Eye (tissue), 1 donor: Measurements from ENCODE around the gene COL6A1.
A peak's percentile ranks its signal among the peaks of the same experiment; 100 is the strongest.

Source experiments
- DNase-seq: peaks from one replicate; pipeline ENCODE4 v3.0.0-alpha.2; 2015

Gene COL6A1

DNA sequence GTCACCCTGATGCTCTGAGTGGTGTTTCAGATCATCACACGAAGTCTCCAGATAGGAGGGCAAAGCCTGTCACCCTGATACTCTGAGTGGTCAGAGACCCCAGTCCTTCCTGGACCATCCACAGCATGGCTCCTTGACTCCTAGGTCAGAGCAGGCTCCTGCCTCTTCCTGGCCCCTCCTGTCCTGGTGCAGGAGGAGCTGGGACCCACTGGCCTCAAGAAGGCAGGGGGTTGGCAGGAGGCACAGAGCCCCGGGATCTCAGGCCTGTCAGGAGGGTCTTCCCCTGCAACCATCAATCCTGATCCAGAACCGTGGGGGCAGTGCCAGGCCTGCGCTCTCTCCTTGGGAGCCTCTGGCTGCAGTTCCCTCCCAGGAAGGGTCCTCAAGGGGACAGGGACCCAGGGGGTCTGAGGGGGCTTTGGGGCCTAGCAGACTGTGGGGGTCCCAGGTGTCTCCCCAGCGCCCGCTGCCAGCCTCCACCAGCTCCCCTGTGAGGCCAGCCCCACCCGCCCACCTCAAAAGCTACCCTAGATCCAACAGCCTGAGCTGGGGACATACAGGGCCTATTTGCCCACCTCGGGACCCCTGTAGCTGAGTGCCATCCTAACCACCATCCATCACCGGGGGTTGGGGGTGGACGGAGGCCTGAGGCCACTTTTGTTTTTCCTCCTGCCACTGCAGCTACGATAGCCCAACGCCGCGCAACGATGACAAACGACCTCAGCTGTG is 27.5 kb downstream of the COL6A1 start:
- no peak for DNase-seq

DNA sequence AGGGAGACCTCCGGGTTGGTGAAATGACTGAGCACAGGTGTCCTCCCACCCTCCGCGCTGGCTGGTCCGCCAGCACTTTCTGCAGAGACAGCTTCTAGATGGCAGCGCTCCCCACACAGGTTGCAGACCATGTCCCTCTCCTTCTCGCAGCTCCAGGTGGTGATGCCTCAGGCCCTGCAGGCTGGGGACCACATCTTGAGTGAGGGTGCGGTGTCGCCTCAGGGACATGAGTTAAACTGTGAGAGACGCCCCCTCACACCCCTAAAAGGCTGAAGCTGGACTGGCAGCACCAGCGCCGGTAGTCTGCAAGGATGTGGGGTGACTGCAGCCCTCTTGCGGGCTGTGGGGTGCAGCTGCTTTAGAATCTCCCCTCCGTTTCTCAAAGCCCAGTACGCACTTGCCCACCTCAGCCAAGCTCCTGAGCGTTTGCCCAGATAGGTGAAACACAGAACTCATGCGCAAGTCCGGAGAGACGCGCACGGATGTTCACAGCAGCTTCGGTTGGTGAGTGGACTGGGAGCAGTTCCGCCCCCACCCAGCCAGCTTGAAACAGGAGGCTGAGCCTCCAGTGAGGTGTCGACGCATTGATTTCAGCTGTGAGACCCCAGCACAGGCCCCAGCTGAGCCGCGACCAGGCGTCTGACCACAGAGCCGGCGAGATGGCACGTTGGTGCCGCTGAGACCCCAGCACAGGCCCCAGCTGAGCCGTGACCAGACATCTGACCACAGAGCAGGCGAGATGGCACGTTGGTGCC is 28.6 kb downstream of the COL6A1 start:
- DNase-seq = no peak

DNA sequence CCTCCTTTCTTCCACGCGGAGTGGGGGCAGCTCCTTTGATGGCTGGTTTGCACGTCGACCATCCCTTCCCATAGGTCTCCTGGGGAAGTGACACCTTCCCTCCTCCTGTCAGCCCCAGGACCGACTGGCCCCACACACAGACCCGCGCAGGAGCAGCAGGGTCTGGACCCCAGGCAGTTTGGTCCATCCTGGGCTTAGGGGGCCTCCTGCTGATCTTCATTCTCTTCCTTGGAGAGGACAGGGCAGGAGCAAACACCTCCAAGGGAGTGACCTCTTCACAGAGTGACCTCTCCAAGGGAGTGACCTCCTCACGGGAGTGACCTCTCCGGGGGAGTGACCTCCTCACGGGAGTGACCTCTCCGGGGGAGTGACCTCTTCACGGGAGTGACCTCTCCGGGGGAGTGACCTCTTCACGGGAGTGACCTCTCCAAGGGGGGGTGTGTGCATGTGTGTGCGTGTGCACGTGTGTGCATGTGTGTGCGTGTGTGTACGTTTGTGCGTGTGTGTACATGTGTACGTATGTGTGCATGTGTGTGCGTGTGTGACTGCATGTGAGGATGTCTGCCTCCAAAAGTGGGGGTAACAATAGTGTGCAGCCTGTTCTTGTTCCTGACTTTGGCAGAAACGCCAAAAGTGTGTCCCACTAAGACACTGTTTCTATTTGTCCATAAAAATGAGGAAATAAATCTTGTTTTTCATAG is 29.8 kb downstream of the COL6A1 start:
- no peak for DNase-seq

DNA sequence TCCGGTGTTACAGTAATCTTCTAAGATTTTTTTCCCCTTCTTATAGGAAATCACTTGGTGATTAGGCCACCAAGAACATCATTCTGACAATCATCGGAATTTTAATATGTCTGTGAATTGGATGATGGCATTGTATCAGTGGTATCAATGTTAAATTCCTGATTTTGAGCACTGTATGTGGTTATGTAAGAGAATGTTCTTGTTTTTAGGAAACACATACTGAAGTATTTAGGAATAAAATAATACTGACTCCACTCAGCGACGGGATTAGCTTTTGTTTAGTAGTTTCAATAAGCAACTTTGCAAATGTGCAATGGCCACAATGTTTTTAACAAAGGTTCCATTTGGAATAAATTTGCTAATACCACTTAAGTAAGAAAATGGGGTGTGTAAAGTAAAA is 30.6 kb downstream of the COL6A1 start:
- no peak for DNase-seq

DNA sequence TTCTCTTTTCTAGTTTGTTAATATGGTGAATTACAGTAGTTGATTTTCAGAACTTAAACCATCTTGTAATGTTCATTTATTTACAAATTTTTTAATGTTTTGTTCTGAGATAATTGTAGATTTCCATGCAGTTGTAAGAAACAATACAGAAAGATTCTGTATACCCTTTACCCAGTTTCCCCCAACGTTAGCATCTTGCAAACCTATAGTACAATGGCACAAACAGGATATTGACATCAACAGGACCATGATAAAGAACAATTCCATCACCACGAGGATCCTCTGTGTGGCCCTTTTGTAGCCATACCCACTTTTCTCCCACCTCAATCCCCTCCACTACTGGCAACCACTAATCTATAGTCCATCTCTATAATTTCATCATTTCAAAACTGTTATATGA is 33.3 kb downstream of the COL6A1 start:
- DNase-seq = no peak

DNA sequence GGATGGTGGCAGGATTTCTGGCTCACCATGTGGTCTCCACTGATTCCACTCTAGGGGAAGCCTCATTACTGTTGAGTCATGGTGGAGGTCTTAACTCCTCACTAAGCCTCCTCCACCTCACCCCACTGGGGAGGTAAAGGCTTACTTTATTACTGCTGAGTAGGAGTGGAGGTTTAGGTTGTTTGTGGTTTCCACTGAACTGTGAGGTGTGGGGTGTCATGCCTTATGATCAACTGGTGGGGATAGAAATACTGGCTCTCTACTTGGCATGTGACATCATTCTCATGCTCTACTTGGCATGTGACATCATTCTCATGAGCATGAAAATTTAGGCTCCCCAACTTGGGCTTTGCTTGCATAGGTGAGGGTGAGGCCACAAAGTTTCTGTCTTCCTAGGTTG is 35.6 kb downstream of the COL6A1 start:
- no peak for DNase-seq

DNA sequence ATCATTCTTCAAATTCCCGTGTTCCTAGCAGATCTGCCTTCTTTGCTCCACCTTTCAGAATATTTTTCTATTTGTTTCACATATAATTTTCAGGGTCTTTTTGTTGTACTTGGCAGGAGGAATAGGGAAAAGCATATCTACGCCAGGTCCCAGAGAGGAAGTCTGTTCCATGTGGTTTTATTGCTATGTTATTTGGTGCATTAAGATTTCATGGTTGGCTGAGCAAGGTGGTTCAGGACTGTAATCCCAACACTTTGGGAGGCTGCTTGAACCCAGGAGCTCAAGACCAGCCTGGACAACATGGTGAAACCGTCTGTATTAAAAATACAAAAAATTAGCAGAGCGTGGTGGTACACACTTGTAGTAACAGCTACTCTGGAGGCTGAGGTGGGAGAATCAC is 36.1 kb downstream of the COL6A1 start:
- DNase-seq = no peak

DNA sequence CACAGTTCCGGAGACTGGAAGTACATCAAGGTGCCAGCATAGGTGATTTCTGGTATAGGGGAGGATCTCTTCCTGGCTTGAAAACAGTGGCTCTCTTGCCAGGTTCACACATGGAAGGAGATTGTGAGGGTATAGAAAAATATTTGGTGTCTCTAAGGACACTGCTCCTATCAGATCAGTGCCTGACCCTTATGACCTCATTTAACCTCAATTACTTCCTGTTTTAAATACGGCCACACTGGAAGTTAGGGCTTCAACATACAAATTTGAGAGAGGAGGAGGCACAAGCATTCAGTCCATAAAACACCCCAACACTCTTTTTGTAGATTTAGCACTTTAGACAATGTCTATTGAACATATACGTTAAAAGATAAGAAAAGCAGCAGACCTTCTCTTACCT is 37.0 kb downstream of the COL6A1 start:
- DNase-seq = no peak

DNA sequence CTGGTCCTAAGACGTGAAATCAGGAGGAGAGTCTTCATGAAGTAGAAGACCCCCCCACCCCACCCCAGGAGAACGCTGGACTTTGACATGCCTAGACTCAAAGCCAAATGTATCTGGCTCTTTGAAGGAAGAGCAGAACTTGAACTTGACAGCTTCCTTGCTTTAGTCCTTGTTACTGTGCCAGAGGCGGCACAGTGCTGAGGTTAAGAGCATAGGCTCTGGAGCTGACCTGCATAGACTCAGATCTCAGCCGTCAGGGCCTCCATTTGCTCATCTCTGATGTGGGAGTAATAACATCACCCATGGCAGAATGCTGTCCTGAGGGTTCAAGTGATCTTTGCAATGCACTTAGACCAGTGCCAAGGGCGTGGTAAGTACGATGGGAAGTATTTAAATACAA is 39.0 kb downstream of the COL6A1 start:
- DNase-seq = no peak

DNA sequence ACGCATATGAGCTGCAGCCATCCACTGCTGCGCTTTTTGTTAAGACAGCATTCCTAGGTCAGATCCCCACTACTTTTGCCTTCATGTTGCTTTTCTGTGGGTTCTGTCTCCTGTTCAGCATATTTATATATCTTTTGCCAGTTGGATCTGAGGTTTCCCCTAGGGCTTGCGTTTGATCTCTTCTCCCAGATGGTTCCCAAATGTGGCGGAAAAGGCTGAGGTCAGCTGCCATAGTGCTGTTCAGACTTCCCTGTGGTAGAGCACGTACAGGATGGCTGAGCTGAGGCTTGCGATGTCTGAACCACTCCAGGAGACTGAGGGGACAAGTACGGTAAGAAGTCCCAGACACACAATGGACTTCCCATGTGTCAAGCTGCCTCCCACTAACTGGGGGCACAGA is 39.8 kb downstream of the COL6A1 start:
- no peak for DNase-seq

DNA sequence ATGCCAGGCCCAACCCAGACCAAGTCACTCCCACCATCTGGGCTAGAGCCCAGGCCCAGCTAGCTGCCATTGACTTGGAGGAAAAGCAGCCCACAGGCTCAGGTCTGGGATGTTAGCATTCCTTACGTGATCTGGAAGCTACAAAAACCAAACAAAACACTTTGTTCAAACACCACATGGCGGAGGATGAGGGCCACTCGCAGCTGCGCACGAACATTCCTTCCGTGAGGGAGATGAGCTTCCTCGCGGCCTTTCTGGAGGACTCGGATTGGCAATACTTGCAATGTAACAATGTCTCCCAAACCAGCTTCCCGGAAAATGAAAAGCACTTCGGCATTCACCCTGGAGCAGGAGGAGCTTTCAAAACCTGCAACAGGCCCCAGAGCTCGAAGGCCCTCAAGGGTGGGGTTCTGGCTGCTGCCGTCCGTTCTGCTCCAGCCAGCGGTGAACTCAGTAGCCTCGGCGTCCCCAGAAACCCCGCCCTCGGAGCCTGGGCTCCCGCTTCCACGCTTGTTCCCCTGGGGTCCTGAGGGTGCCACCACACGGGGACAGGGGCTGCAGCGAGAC is 40.5 kb downstream of the COL6A1 start:
- DNase-seq = peak; percentile 30

DNA sequence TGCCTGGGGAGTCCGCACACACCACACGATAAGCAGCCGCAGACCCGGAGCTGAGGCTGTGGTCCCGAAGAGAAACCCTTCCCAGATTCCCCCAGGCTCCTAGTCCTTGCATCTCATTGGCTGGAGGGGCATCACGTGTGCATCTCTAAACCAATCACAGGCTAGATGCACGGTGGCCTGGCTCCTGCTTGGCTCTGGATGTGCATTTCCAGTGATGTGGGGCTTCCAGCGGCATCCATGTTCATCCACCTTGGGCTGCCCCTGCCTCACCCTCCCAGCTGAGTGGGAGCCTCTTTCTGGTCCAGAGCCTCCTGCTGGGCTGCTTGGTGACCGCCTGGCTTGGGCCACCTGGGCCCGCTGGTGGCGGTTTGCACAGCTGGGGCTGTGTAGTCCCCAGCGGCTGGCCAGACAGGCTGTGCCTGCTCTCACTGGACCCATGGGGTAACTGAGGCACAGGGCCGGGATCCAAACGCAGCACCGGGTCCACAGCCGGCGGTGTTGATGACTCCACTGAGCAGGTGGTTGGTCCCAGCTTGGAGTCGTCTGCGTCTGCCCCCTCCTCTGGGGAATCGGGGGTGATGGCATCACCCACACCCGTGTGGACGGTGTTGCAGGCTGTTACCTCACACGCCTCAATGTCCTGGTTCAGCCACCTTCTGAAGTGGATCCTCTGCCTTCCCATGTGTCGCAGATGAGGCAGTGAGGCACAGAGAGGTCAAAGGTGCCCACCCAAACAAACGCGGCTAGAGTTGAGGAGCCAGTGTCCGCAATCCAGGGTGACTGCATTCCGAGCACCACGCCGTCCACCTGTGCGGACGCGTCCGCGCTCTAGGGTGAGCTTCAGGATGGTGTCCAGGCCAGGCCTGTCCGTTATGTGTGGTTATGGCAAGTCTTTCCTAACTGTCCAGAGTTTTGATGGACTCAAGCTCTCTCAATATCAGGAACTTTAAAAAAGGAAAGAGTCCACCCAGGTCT is 41.3 kb downstream of the COL6A1 start:
- no peak for DNase-seq

DNA sequence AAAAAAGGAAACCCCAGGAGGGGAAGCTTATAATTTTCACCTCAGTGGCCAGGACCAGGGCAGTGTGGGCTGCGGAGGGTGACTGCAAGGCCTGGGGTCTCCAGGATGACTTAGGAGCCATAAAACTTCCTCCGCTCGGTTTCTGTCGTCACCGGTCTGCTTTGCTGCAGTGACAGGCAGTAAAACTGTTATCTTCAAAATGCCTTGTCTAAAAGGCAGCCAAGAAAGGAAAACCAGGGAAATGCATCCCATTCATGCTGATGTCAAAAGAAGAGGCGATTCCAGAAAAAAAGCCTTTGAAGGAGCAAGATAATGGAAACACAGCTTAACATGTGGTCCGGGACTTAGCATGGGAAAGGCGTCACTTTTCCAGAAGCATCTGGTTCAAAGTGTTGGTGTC is 42.0 kb downstream of the COL6A1 start:
- no peak for DNase-seq

DNA sequence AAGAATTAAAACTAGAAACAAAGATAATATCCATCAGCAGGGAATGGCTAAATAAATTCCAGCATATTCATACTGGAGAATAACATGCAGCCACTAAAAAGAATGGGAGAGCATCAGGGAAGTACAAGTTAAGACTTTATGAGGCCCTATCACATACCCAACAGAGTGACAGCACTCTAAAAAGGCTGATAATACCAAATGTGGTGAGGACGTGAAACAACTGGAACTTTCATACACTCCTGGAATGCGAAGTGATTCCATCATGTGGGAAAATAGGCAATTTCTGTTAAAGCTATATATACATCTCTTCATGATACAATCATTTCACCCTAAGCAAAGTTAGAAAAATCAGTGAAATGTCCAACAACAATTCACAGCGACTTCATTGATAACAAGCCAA is 42.6 kb downstream of the COL6A1 start:
- DNase-seq = no peak

DNA sequence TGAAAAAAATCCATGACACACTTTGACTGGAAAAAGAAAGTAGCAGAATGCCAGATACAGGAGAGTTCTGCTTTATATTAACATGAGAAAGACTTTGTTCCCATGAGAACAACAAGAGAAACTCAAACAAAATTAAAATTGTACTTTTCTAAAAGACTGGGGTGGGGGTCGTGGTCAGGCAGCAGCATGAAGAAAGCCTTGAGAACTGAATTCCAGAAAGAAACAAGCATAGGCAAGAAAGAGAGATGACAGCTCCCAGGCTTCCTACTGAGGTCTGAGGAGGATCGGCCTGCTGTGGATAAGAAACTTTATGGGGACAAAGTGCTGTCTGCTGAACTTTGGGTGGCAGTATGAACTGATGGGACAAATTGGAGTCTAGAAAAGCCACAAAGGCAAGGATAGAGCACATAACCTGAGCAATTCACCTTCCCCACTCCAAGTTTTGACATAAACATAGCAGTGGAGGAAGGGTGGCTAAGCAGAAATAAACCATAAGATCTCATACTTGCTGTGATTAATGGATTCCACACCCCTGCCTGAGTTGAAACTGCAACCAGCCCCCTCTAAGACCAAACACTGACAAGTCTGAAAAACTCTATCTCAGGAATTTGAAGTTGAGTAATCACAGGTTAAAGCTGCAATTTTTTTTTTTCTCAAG is 43.7 kb downstream of the COL6A1 start:
- DNase-seq = peak; percentile 46

DNA sequence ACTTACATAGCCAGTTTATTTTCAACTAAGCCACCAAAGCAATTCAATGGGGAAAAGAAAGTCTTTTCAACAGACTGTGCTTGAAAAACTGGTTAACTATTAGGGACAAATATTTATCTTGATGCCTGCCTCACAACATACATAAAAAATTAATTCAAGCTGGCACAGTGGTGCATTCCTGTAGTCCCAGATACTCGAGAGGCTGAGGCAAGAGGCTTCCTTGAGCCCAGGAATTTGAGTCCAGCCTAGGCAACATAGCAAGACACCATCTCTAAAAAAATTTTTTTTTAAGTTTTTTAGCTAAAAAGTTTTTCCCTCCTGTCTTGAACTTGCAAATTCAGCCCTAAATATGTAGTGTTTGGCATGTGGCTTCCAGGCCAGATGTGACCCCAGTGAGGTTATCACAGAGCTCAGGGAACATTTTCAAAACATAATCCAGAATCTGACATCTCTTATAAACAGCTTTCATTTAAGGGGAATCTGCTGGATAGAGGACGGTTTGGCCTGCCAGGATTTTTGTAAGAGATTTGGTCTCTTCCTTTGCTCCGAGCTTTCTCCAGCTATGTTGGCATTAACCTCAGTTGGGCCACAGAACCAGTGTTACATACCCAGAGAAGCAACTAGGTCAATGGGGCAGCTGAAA is 46.4 kb downstream of the COL6A1 start:
- DNase-seq = no peak

DNA sequence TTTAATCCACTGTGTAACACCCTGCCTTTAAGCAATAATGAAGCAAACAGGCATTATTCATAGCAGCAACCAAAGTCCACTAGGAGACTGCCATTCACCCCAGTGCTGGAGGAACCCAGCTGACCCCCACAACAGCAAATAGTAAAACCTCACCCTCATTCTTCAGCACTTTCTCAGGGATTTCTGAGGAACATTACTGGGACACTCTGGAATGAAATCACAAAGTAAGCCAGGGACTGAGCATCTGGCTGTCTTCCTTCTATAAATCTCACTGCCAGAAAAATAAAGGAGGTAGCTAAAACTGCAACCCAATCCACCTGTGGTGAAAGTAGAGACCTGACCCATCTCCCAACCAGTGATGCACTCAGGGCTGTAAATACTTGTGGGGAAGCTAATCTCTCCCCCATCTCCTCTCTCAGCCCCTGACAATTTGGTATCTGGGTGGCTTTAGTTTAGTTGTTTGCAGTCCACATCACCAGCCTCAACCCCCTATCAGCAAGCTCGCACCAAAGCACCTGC is 47.1 kb downstream of the COL6A1 start:
- DNase-seq = no peak

DNA sequence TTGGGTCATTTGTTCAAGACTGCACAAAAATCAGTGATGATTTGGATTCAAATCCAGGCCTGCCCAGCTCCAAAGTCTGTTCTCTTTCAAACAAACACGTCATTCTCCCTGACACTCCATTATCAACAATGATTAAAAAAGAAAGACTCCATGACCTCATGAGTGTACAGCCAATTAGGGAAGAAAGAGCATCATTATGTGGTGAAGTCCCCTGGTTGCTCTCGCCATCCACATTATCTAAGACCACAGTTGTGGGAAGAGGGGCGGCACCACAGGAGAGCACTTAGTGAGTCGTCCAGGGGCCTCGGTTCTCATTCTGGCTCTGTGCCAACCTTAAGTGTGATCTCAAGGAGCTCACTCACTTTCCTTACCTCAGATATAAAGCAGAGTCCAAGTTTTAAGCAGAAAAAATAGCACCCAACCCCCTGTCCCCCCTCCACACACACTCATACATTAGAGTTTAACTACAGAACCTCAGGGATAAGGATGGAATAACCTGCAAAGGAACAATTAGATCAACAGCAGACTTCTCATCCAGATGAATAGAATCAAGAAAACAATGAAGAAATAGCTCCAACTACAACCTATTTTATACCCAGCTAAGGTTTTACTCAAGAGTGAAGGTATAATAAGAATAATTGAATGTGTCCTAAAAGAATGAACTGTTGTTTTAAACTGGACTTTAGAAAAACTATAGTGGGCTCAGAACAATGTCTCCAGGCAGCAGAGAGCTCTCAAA is 47.8 kb downstream of the COL6A1 start:
- DNase-seq = no peak

DNA sequence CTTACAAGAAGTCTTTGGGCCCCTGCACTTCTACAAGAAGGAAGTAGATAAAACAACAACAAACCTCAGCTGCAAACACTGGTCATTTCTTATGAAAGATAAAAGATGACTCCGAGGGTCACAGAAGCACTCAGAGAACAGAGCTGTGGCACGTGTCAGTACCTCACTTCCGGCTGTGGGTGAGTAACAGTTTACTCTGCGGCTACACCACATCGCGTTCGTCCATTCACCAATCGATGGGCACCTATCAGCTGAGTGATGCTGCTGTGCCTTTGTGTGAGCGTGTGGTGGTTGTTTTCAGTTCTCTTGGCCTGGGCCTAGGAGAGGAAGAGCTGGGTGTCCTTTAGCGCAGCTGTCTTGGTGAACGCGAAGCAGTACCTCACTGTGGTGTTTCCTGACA is 49.9 kb downstream of the COL6A1 start:
- DNase-seq = no peak

DNA sequence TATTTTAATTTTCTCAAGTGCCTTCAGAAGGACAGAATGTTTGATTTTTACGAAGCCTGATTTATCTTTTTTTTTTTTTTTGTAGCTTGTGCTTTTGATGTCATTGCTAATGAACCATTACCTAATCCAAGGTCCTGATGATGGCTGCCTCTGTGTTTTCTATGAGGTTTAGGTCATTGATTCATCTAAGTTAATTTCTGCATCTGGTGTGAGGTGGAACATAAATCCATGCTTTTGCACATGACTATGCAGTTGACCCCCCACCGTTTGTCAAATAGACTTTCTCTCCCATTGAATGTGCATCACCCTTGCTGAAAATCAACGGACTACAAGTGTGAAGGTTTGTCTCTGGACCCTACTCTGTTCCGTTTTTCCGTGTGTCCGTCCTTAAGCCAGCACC is 50.5 kb downstream of the COL6A1 start:
- DNase-seq = no peak
